Uterus (tissue), 2 donors: ENCODE data around the gene DOCK1.

Experiments used
- CTCF ChIP-seq, 4 experiments: fragments of 200-600 bp in 2 of 4; fragments of 450-650 bp in 2 of 4; sonication (generic) in 2 of 4; IDR thresholded peaks; one replicate each; pipeline ENCODE4 v1.5.1; 2016 to 2019; ENCODE audit warnings: antibody characterized with exemption in 4 of 4, mild to moderate bottlenecking in 2 of 4, moderate library complexity in 1 of 4
- POLR2A ChIP-seq, 2 donors: fragments of 450-650 bp; IDR thresholded peaks; one replicate each; pipeline ENCODE4 v1.6.1; 2016; ENCODE audit warnings: antibody characterized with exemption in 2 of 2, mild to moderate bottlenecking in 1 of 2, moderate library complexity in 1 of 2

GRCh38 chr10:127102176-127102575 lies 196.9 kb downstream of the DOCK1 start:
- TF ChIP-seq CTCF (IDR thresholded peaks at IDR 0.05), result no peak
- no peak for TF ChIP-seq POLR2A (IDR thresholded peaks at IDR 0.05)
